ENCODE data around the gene MTERF4. TPM values are rescaled to one million over a fixed set of nuclear protein-coding genes. Genes with fewer than 3 reads are reported as not detected.

The MTERF4 gene
- total RNA-seq, 4 donors from 2014 or later, result 26.9 to 39.1 (median 34.5) TPM

GRCh38 chr2:241147336-241147735 is 45.2 kb upstream of the MTERF4 start:
- TF ChIP-seq CTCF (IDR thresholded peaks at IDR 0.05), result no peak
- DNase-seq (ENCODE audit: low spot score) (no peak), ATAC-seq (ENCODE audit: low FRiP score) (no peak)

GRCh38 chr2:241146286-241146685 is 44.2 kb upstream of the MTERF4 start:
- TF ChIP-seq CTCF (IDR thresholded peaks at IDR 0.05), result no peak
- DNase-seq (ENCODE audit: low spot score), result no peak
- ATAC-seq (ENCODE audit: low FRiP score), result no peak

- no peak for DNase-seq (ENCODE audit: low spot score)
- no peak for TF ChIP-seq CTCF (IDR thresholded peaks at IDR 0.05)
- no peak for ATAC-seq (ENCODE audit: low FRiP score)
These were observed 40.5 kb upstream of the MTERF4 start for GRCh38 chr2:241142593-241142992.

GRCh38 chr2:241142063-241142462 is 40.0 kb upstream of the MTERF4 start:
- TF ChIP-seq CTCF (IDR thresholded peaks at IDR 0.05), result no peak
- DNase-seq (ENCODE audit: low spot score), result no peak
- no peak for ATAC-seq (ENCODE audit: low FRiP score)

- no peak for ATAC-seq (ENCODE audit: low FRiP score)
- DNase-seq (ENCODE audit: low spot score), result no peak
- no peak for TF ChIP-seq CTCF (IDR thresholded peaks at IDR 0.05)
These were observed 39.2 kb upstream of the MTERF4 start for GRCh38 chr2:241141214-241141770.

GRCh38 chr2:241140445-241140840 is 38.4 kb upstream of the MTERF4 start:
- ATAC-seq (ENCODE audit: low FRiP score) (no peak), DNase-seq (ENCODE audit: low spot score) (no peak)
- TF ChIP-seq CTCF (IDR thresholded peaks at IDR 0.05), result no peak

GRCh38 chr2:241139531-241140444 is 37.7 kb upstream of the MTERF4 start:
- ATAC-seq (ENCODE audit: low FRiP score), result no peak
- TF ChIP-seq CTCF (IDR thresholded peaks at IDR 0.05), result no peak
- no peak for DNase-seq (ENCODE audit: low spot score)

Measured in omental fat pad (tissue), 4 donors.